Esophagus mucosa (tissue), 1 donor: Measurements from ENCODE around the gene RABL2A. TPM values are rescaled to one million over a fixed set of nuclear protein-coding genes. Genes with fewer than 3 reads are reported as not detected.
"Not testable (repeated sequence)": the region's sequence is repeated elsewhere in the genome, so short reads cannot be mapped to it uniquely, and the experiment has no call there.

Experiments
- ATAC-seq: fragments of 200-7000 bp; cut with Tn5 transposase; one replicate; pipeline ENCODE4 v1.9.1; 2020
- total RNA-seq: library from RNA; stranded (reverse); gene quantifications from one replicate; pipeline ENCODE4 v1.2.4, GENCODE V29; 2023
- donor health status: DM: yes; HTN: yes; CAD: no.

The RABL2A gene
- 5.3 TPM for total RNA-seq

GRCh38 chr2:113626616-113627330 lies at the start of gene RABL2A:
Gene RABL2A (plus strand): TSS chr2:113627266. CDS start chr2:113628607, 1,341 bp downstream.
- peak; percentile 99 for ATAC-seq

- not testable (repeated sequence) for ATAC-seq
Measured at GRCh38 chr2:113578508-113578907, 48.6 kb upstream of the RABL2A start.

GRCh38 chr2:113582473-113582872 lies 44.6 kb upstream of the RABL2A start:
- ATAC-seq = not testable (repeated sequence)

- not testable (repeated sequence) for ATAC-seq
Measured at GRCh38 chr2:113583521-113584225, 43.4 kb upstream of the RABL2A start.

GRCh38 chr2:113584311-113585092 lies 42.6 kb upstream of the RABL2A start:
- ATAC-seq = not testable (repeated sequence)

- not testable (repeated sequence) for ATAC-seq
Measured at GRCh38 chr2:113587201-113587600, 39.9 kb upstream of the RABL2A start.

GRCh38 chr2:113589591-113589990 lies 37.5 kb upstream of the RABL2A start:
- not testable (repeated sequence) for ATAC-seq

GRCh38 chr2:113591926-113592325 lies 35.1 kb upstream of the RABL2A start:
- not testable (repeated sequence) for ATAC-seq

GRCh38 chr2:113593280-113593679 lies 33.8 kb upstream of the RABL2A start:
- ATAC-seq = not testable (repeated sequence)

GRCh38 chr2:113595725-113596124 lies 31.3 kb upstream of the RABL2A start:
- ATAC-seq = not testable (repeated sequence)

GRCh38 chr2:113597164-113597563 lies 29.9 kb upstream of the RABL2A start:
- not testable (repeated sequence) for ATAC-seq

- ATAC-seq = not testable (repeated sequence)
Measured at GRCh38 chr2:113597572-113597971, 29.5 kb upstream of the RABL2A start.

- ATAC-seq = not testable (repeated sequence)
Measured at GRCh38 chr2:113598180-113598579, 28.9 kb upstream of the RABL2A start.

GRCh38 chr2:113598738-113599137 lies 28.3 kb upstream of the RABL2A start:
- ATAC-seq = not testable (repeated sequence)

GRCh38 chr2:113599208-113599607 lies 27.9 kb upstream of the RABL2A start:
- ATAC-seq = not testable (repeated sequence)

GRCh38 chr2:113602040-113602769 lies 24.9 kb upstream of the RABL2A start:
- ATAC-seq = not testable (repeated sequence)

- ATAC-seq = peak; percentile 82
Measured at GRCh38 chr2:113602869-113603466, 24.1 kb upstream of the RABL2A start.

- ATAC-seq = peak; percentile 100
Measured at GRCh38 chr2:113603467-113604084, 23.5 kb upstream of the RABL2A start.

- ATAC-seq = peak; percentile 74
Measured at GRCh38 chr2:113604085-113604477, 23.0 kb upstream of the RABL2A start.

GRCh38 chr2:113604661-113605060 lies 22.4 kb upstream of the RABL2A start:
- not testable (repeated sequence) for ATAC-seq

GRCh38 chr2:113606036-113606435 lies 21.0 kb upstream of the RABL2A start:
- not testable (repeated sequence) for ATAC-seq
